H9 (cell line): ENCODE data around the gene INPP5A. TPM values are rescaled to one million over a fixed set of nuclear protein-coding genes. Genes with fewer than 3 reads are reported as not detected.

ENCODE experiments used
- DNase-seq: peaks from one replicate; pipeline ENCODE4 v3.0.0-alpha.2; 2017
- H2AFZ ChIP-seq: one replicate; pipeline ENCODE4 v1.6.1; 2013; ENCODE audit warnings: mild to moderate bottlenecking, low read length, control low read depth, moderate library complexity
- H2AK5ac ChIP-seq: 2 replicates; pipeline ENCODE4 v1.6.1; 2013; ENCODE audit warnings: low read length, control low read depth, mixed read lengths; ENCODE audit not compliant: insufficient read length
- H2BK120ac ChIP-seq: one replicate; pipeline ENCODE4 v1.6.1; 2013; ENCODE audit warnings: low read depth, mild to moderate bottlenecking, low read length, control low read depth, inconsistent platforms; ENCODE audit not compliant: poor library complexity, severe bottlenecking
- H2BK12ac ChIP-seq: 2 replicates; pipeline ENCODE4 v1.6.1; 2013; ENCODE audit warnings: low read length, control low read depth, mixed read lengths, low read depth; ENCODE audit not compliant: insufficient read length
- H2BK15ac ChIP-seq: 2 replicates; pipeline ENCODE4 v1.6.1; 2013; ENCODE audit warnings: low read depth, low read length, control low read depth
- H2BK20ac ChIP-seq: one replicate; pipeline ENCODE4 v1.6.1; 2013; ENCODE audit warnings: low read depth, mild to moderate bottlenecking, low read length, control low read depth, inconsistent platforms; ENCODE audit not compliant: poor library complexity, severe bottlenecking
- H2BK5ac ChIP-seq: 2 replicates; pipeline ENCODE4 v1.6.1; 2013; ENCODE audit warnings: low read length, control low read depth, mixed read lengths; ENCODE audit not compliant: insufficient read length
- H3K14ac ChIP-seq: 2 replicates; pipeline ENCODE4 v1.6.1; 2013; ENCODE audit warnings: low read length, control low read depth; ENCODE audit not compliant: insufficient read depth
- H3K18ac ChIP-seq: 2 replicates; pipeline ENCODE4 v1.6.1; 2013; ENCODE audit warnings: low read depth, mild to moderate bottlenecking, mixed read lengths, low read length, control low read depth; ENCODE audit not compliant: insufficient read length
- H3K23ac ChIP-seq: 2 replicates; pipeline ENCODE4 v1.6.1; 2013; ENCODE audit warnings: low read length, control low read depth, mixed read lengths, low read depth; ENCODE audit not compliant: insufficient read length
- H3K23me2 ChIP-seq: 2 replicates; pipeline ENCODE4 v1.6.1; 2013; ENCODE audit warnings: low read depth, mild to moderate bottlenecking, mixed read lengths, low read length, control low read depth; ENCODE audit not compliant: insufficient read length, poor library complexity, severe bottlenecking
- H3K27ac ChIP-seq: 2 replicates; pipeline ENCODE4 v1.5.1; 2013; ENCODE audit warnings: low read length, control low read depth, mixed read lengths, low read depth; ENCODE audit not compliant: insufficient read length
- H3K27me3 ChIP-seq: 2 replicates; pipeline ENCODE4 v1.6.1; 2013; ENCODE audit warnings: low read length, control low read depth, inconsistent platforms; ENCODE audit not compliant: insufficient read depth
- H3K4ac ChIP-seq: 2 replicates; pipeline ENCODE4 v1.6.1; 2013; ENCODE audit warnings: low read depth, mild to moderate bottlenecking, control low read depth, inconsistent platforms, low read length, moderate library complexity
- H3K4me1 ChIP-seq: 2 replicates; pipeline ENCODE4 v1.6.1; 2013; ENCODE audit warnings: low read length, control low read depth, inconsistent platforms; ENCODE audit not compliant: insufficient read depth
- H3K4me2 ChIP-seq: 2 replicates; pipeline ENCODE4 v1.6.1; 2013; ENCODE audit warnings: low read length, control low read depth, mixed read lengths; ENCODE audit not compliant: insufficient read length, insufficient read depth
- H3K56ac ChIP-seq: 2 replicates; pipeline ENCODE4 v1.6.1; 2013; ENCODE audit warnings: low read depth, mild to moderate bottlenecking, mixed read lengths, low read length, control low read depth; ENCODE audit not compliant: insufficient read length
- H3K79me1 ChIP-seq: 2 replicates; pipeline ENCODE4 v1.6.1; 2013; ENCODE audit warnings: low read depth, mild to moderate bottlenecking, moderate library complexity, low read length, control low read depth, inconsistent platforms; ENCODE audit not compliant: insufficient read depth, poor library complexity, severe bottlenecking
- H3K79me2 ChIP-seq: 2 replicates; pipeline ENCODE4 v1.6.1; 2013; ENCODE audit warnings: low read length, control low read depth, inconsistent platforms; ENCODE audit not compliant: insufficient read depth
- H3K9ac ChIP-seq: 2 replicates; pipeline ENCODE4 v1.6.1; 2013; ENCODE audit warnings: low read length, control low read depth, mixed read lengths; ENCODE audit not compliant: insufficient read length; ENCODE audit errors: extremely low read depth
- H3K9me3 ChIP-seq: one replicate; pipeline ENCODE4 v1.6.1; 2013; ENCODE audit warnings: low read depth, low read length, inconsistent platforms; ENCODE audit not compliant: control insufficient read depth
- H3T11ph ChIP-seq: one replicate; pipeline ENCODE4 v1.6.1; 2013; ENCODE audit warnings: mild to moderate bottlenecking, low read length, control low read depth, inconsistent platforms
- H4K20me1 ChIP-seq: one replicate; pipeline ENCODE4 v1.6.1; 2013; ENCODE audit not compliant: control insufficient read depth, insufficient read length, insufficient read depth
- H4K5ac ChIP-seq: 2 replicates; pipeline ENCODE4 v1.6.1; 2013; ENCODE audit warnings: low read depth, mild to moderate bottlenecking, mixed read lengths, low read length, control low read depth; ENCODE audit not compliant: insufficient read length
- H4K8ac ChIP-seq: replicated peaks from 2 replicates; pipeline ENCODE4 v1.6.1; 2013; ENCODE audit warnings: low read length, control low read depth, mixed read lengths, low read depth; ENCODE audit not compliant: insufficient read length
- H4K91ac ChIP-seq: 2 replicates; pipeline ENCODE4 v1.6.1; 2013; ENCODE audit warnings: low read depth, mild to moderate bottlenecking, moderate library complexity, mixed read lengths, low read length, control low read depth; ENCODE audit not compliant: insufficient read length
- H3K27ac Mint-ChIP-seq, 3 experiments: 2 replicates in 2 of 3; 3 replicates in 1 of 3; pipeline ENCODE4 v1.8.0; 2020 to 2021; ENCODE audit warnings: mixed read lengths in 3 of 3, mild to moderate bottlenecking in 1 of 3, moderate library complexity in 1 of 3
- H3K27me3 Mint-ChIP-seq: 2 replicates; pipeline ENCODE4 v1.8.0; 2021; ENCODE audit warnings: low read depth, mild to moderate bottlenecking, moderate library complexity, mixed read lengths
- H3K36me3 Mint-ChIP-seq, 3 experiments: 2 replicates in 2 of 3; 3 replicates in 1 of 3; pipeline ENCODE4 v1.8.0; 2020 to 2021; ENCODE audit warnings: low read depth in 3 of 3, mixed read lengths in 3 of 3; ENCODE audit not compliant: insufficient read depth in 1 of 3
- H3K4me1 Mint-ChIP-seq, 2 experiments: 2 replicates each; pipeline ENCODE4 v1.8.0; 2020; ENCODE audit warnings: mixed read lengths in 2 of 2
- H3K4me3 Mint-ChIP-seq, 2 experiments: 2 replicates in 1 of 2; 3 replicates in 1 of 2; pipeline ENCODE4 v1.8.0; 2020 to 2021; ENCODE audit warnings: mild to moderate bottlenecking in 2 of 2, mixed read lengths in 2 of 2, moderate library complexity in 1 of 2
- H3K9me3 Mint-ChIP-seq, 2 experiments: 2 replicates in 1 of 2; 3 replicates in 1 of 2; pipeline ENCODE4 v1.8.0; 2020; ENCODE audit warnings: mild to moderate bottlenecking in 2 of 2, mixed read lengths in 2 of 2, moderate library complexity in 1 of 2
- CTCF ChIP-seq: fragments of 200-600 bp; sonication (generic); conservative IDR thresholded peaks from 3 replicates; pipeline ENCODE4 v1.8.0; 2021; ENCODE audit warnings: antibody characterized with exemption, mild to moderate bottlenecking
- WGBS: extraction: QIAGEN DNeasy Blood & Tissue Kit; methylation state at CpG from one replicate; pipeline ENCODE4 v1.1.7; 2013; ENCODE audit warnings: missing lambda C conversion rate, low lambda C conversion rate, mixed read lengths; ENCODE audit not compliant: insufficient read length; ENCODE audit errors: extremely low coverage; 5-methylcytosine and 5-hydroxymethylcytosine counted together
- total RNA-seq: library from RNA; stranded (reverse); gene quantifications from 2 replicates; pipeline ENCODE4 v1.2.1, GENCODE V29; 2021

INPP5A gene
- total RNA-seq, 1 experiment from 2014 or later: 17.7 TPM

- Histone ChIP-seq H2AFZ (no peak overlapping the region), H3K18ac (no peak overlapping the region), H2AK5ac (no peak overlapping the region), H2BK120ac (no peak overlapping the region), H3K27me3 (no peaks in the 10 kb centered on the region), H4K20me1 (no peaks in the 10 kb centered on the region), H4K91ac (no peak overlapping the region), H3K4me1 (no peaks in the 10 kb centered on the region), H3K56ac (no peak overlapping the region), H3K14ac (no peak overlapping the region), H4K8ac (no peak overlapping the region), H2BK5ac (no peak overlapping the region), H3K23me2 (no peaks in the 10 kb centered on the region), H3K4ac (no peak overlapping the region), H4K5ac (no peak overlapping the region), H3K27ac (no peak overlapping the region), H3K9me3 (no peaks in the 10 kb centered on the region), H3K9ac (no peak overlapping the region), H3K79me1 (no peaks in the 10 kb centered on the region), H2BK15ac (no peak overlapping the region), H3K79me2 (no peaks in the 10 kb centered on the region), H3K23ac (no peak overlapping the region), H2BK12ac (no peak overlapping the region), H3K4me2 (no peak overlapping the region), H3T11ph (no peak overlapping the region), H2BK20ac (no peak overlapping the region)
- Mint-ChIP-seq H3K4me1 (no peaks in the 10 kb centered on the region), H3K36me3 (no peaks in the 10 kb centered on the region), H3K9me3 (no peaks in the 10 kb centered on the region), H3K27me3 (peaks cover 11% of the 10 kb centered on the region), H3K27ac (no peak overlapping the region), H3K4me3 (no peak overlapping the region)
- no CpG with 5 or more reads among the region's 11 CpGs for whole genome bisulfite sequencing
- TF ChIP-seq CTCF: no peak
- peak; percentile 14 for DNase-seq
Measured at GRCh38 chr10:132506711-132507408, 30.7 kb upstream of the INPP5A start.
